ENCODE results near the gene NDUFB2.

Gene NDUFB2

GRCh38 chr7:140696680-140697446 is at the start of gene NDUFB2:
Gene NDUFB2, plus strand, starts transcription at chr7:140696708. Its CDS starts 37 bp downstream, at chr7:140696745.
- H3K27ac ChIP-seq, result peak within 1 kb of the TSS; percentile 87
- DNase-seq (ENCODE audit: low spot score), result peak; percentile 55
- ChIA-PET CTCF (no interaction called here), POLR2A (ENCODE audit: low non-redundant PET) (interaction anchor here (0.6 kb wide), 1 partner anchor 150 kb away, joined by 3 read pairs; no protein-coding TSS in a partner anchor)
- no peak for TF ChIP-seq CTCF (conservative IDR thresholded peaks at IDR 0.05; ENCODE audit: low read depth)

- CTCF ChIA-PET, result interaction anchor here (0.6 to 1.3 kb wide), 2 partner anchors 135 to 142 kb away, joined by 4 read pairs; no protein-coding TSS in a partner anchor
- POLR2A ChIA-PET (ENCODE audit: low non-redundant PET), result no interaction called here
- DNase-seq (ENCODE audit: low spot score), result peak; percentile 50
- H3K27ac ChIP-seq, result no peak overlapping the region
- TF ChIP-seq CTCF (conservative IDR thresholded peaks at IDR 0.05; ENCODE audit: low read depth), result peak; percentile 58
Measured at GRCh38 chr7:140646931-140647647, 49.4 kb upstream of the NDUFB2 start.

DNA sequence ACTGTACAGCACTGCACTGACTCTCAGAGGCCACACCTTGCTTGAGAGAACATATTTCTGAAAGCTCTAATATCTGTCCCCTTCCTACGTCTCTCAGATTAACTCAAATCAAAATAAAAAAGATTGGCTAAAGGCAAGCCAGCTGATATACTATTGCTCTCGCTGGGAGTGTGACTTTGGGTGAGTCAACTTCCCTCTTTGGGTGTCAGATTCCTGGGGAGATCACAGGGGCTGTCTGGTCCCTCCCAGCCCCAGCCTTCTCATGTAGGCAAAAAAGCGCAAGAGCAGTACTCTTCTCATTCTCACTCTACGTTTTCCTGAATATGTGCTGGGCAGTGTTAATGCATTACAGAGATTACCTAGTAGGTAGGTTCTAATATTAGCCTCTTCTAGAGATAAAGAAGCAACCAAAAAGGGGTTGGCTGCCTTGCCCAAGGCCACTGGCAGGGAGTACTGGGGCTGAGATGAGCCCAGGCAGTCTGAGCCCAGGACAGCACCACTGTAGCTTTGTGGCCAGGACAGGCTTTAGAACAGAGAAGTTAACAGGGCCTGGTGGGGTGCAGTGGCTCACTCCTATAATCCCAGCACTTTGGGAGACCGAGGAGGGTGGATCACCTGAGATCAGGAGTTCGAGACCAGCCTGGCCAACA is 46.8 kb upstream of the NDUFB2 start:
- POLR2A ChIA-PET (ENCODE audit: low non-redundant PET), result no interaction called here
- peak; percentile 20 for DNase-seq (ENCODE audit: low spot score)
- no peak for TF ChIP-seq CTCF (conservative IDR thresholded peaks at IDR 0.05; ENCODE audit: low read depth)
- CTCF ChIA-PET, result interaction anchor here (0.7 kb wide), 1 partner anchor 973 kb away, joined by 3 read pairs; no protein-coding TSS in a partner anchor
- peak overlapping the region; percentile 47 for H3K27ac ChIP-seq

- ChIA-PET POLR2A (ENCODE audit: low non-redundant PET) (no interaction called here), CTCF (interaction anchor here (0.7 to 4.0 kb wide), 2 partner anchors 124 to 133 kb away, joined by 4 to 31 read pairs; no protein-coding TSS in a partner anchor)
Measured at GRCh38 chr7:140650367-140650766, 46.1 kb upstream of the NDUFB2 start.

GRCh38 chr7:140653319-140654108 is 43.0 kb upstream of the NDUFB2 start:
- no peak overlapping the region for H3K27ac ChIP-seq
- TF ChIP-seq CTCF (conservative IDR thresholded peaks at IDR 0.05; ENCODE audit: low read depth), result peak; percentile 96
- DNase-seq (ENCODE audit: low spot score), result peak; percentile 67
- POLR2A ChIA-PET (ENCODE audit: low non-redundant PET), result no interaction called here
- CTCF ChIA-PET, result interaction anchor here (0.5 to 4.0 kb wide), 12 partner anchors 34 to 1030 kb away, joined by 3 to 31 read pairs (median 3); no protein-coding TSS in a partner anchor

More at GRCh38 chr7:140650367-140650766, 46.1 kb upstream of the NDUFB2 start:
- DNase-seq (ENCODE audit: low spot score), result no peak
- H3K27ac ChIP-seq, result peak overlapping the region; percentile 47
- TF ChIP-seq CTCF (conservative IDR thresholded peaks at IDR 0.05; ENCODE audit: low read depth), result no peak

Measured in RWPE1 (cell line).